Panc1 (cell line): Measurements from ENCODE around the gene TMED8. TPM values are rescaled to one million over a fixed set of nuclear protein-coding genes. Genes with fewer than 3 reads are reported as not detected.
"Not testable (repeated sequence)": the region's sequence is repeated elsewhere in the genome, so short reads cannot be mapped to it uniquely, and the experiment has no call there.

ENCODE experiments used
- ATAC-seq: fragments of 200-7000 bp; cut with Tn5 transposase; 2 replicates; pipeline ENCODE4 v1.9.1; 2020; ENCODE audit warnings: mild to moderate bottlenecking, moderate library complexity
- BruUV-seq: library from RNA; stranded (reverse); fragments of 400-500 nt; replicated peaks from 2 replicates; lab custom pipeline; 2021; lab: Mats Ljungman, UMichigan
- CTCF ChIA-PET: fragments of 300-600 bp; sonication (Branson Sonifier 250); formaldehyde crosslinking; loops from one replicate; lab custom pipeline; 2022; ENCODE audit warnings: antibody characterized with exemption; lab: Charles Lee
- POLR2A ChIA-PET: fragments of 300-600 bp; sonication (Branson Sonifier 250); formaldehyde crosslinking; loops from one replicate; lab custom pipeline; 2022; ENCODE audit warnings: antibody characterized with exemption; lab: Charles Lee
- DNase-seq: peaks from one replicate; pipeline ENCODE4 v3.0.0-alpha.2; 2010; ENCODE audit warnings: low read depth, low spot score
- H3K27ac ChIP-seq: 2 replicates; pipeline ENCODE4 v1.5.1; 2011; ENCODE audit warnings: mild to moderate bottlenecking, low read length, inconsistent platforms
- H3K27me3 ChIP-seq: fragments of 200-500 bp; sonication (Bioruptor generic); 2 replicates; pipeline ENCODE4 v1.6.0; 2014; ENCODE audit warnings: low read length, inconsistent platforms; ENCODE audit not compliant: control insufficient read depth, insufficient read depth
- H3K36me3 ChIP-seq: fragments of 200-500 bp; sonication (Bioruptor generic); 2 replicates; pipeline ENCODE4 v1.5.1; 2014; ENCODE audit warnings: inconsistent platforms, mild to moderate bottlenecking, low read length, moderate library complexity; ENCODE audit not compliant: control insufficient read depth, insufficient read depth
- H3K4me1 ChIP-seq: 2 replicates; pipeline ENCODE4 v1.5.1; 2011; ENCODE audit warnings: inconsistent platforms, mild to moderate bottlenecking, low read length, moderate library complexity; ENCODE audit not compliant: control insufficient read depth, insufficient read depth
- H3K4me3 ChIP-seq, 2 experiments: 2 replicates each; pipeline ENCODE4 v1.5.1; 2011 to 2012; ENCODE audit warnings: low read depth in 2 of 2, low read length in 2 of 2, mild to moderate bottlenecking in 2 of 2, inconsistent platforms in 1 of 2, moderate library complexity in 1 of 2
- H3K9me3 ChIP-seq: fragments of 200-500 bp; sonication (Bioruptor generic); 2 replicates; pipeline ENCODE4 v1.5.1; 2014; ENCODE audit warnings: low read depth, mild to moderate bottlenecking, inconsistent platforms, low read length, moderate library complexity; ENCODE audit not compliant: control insufficient read depth, insufficient read depth
- POLR2AphosphoS5 ChIP-seq: IDR thresholded peaks from 2 replicates; pipeline ENCODE4 v1.6.1; 2012; ENCODE audit warnings: mild to moderate bottlenecking, low read depth, low read length, moderate library complexity
- SIN3A ChIP-seq: IDR thresholded peaks from 2 replicates; pipeline ENCODE4 v1.6.1; 2012; ENCODE audit warnings: low read depth, mild to moderate bottlenecking, low read length, moderate library complexity, borderline replicate concordance; ENCODE audit not compliant: insufficient read depth
- TCF7L2 ChIP-seq: IDR thresholded peaks from 2 replicates; pipeline ENCODE4 v1.6.1; 2011; ENCODE audit warnings: mild to moderate bottlenecking, low read depth, low read length, inconsistent platforms
- in situ Hi-C: cut with HindIII; loops from 2 replicates; pipeline ENCODE4 v1.10.0; 2016; ENCODE audit warnings: low sequenced_read_pairs, low pct_unique_long_range_greater_than_20kb
- intact Hi-C: fragments of 100-400 bp; cut with micrococcal nuclease; formaldehyde crosslinking; loops from one replicate; pipeline ENCODE4 v1.10.0; 2022; ENCODE audit not compliant: unreplicated experiment
- total RNA-seq: library from RNA; stranded (reverse); gene quantifications from one replicate; pipeline ENCODE4 v1.2.1, GENCODE V29; 2021; ENCODE audit not compliant: unreplicated experiment
- TF ChIP-seq, protein P1 (sequence below), 2 experiments: IDR thresholded peaks; 2 replicates each; pipeline ENCODE4 v1.6.1; 2011 to 2012; ENCODE audit warnings: low read depth in 2 of 2, control low read depth in 1 of 2, low read length in 1 of 2, mild to moderate bottlenecking in 1 of 2, moderate library complexity in 1 of 2; ENCODE audit not compliant: insufficient read depth in 1 of 2
- TF ChIP-seq, protein P2 (sequence below): fragments of 450-650 bp; IDR thresholded peaks from 2 replicates; pipeline ENCODE4 v1.5.1; 2017; ENCODE audit warnings: mild to moderate bottlenecking

Gene TMED8
- total RNA-seq, 1 experiment from 2014 or later = 8.5 TPM

DNA sequence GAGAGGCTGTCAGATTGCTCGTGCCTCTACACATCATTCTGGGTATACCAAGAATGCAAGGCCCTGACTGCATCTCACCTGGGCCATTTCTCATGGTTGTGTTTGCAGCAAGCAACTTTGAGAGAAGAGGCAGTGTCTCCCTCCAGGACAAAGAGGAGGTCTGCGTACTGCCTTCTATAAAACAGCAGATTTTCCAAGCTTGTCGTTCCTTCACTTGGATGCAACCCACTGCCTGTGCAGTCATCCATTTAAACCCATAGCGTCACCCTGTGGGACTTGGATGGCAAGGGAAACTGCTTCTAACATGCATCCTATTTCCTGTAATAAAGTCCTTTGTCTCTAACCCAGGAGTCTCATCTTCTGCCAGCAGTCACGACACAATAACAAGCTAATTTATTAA lies 57.5 kb downstream of the TMED8 start:
- intact Hi-C loops (loop anchor here (5.0 kb wide), 1 partner anchor 167 kb away; no protein-coding TSS in a partner anchor), in situ Hi-C loops (no loop called here)
- Histone ChIP-seq H3K27ac (no peak overlapping the region), H3K4me1 (peaks cover 40% of the 10 kb centered on the region), H3K4me3 (peak overlapping the region; percentile 83 to 86), H3K9me3 (no peaks in the 10 kb centered on the region), H3K27me3 (no peaks in the 10 kb centered on the region), H3K36me3 (no peaks in the 10 kb centered on the region)
- TF ChIP-seq, protein P1, sequence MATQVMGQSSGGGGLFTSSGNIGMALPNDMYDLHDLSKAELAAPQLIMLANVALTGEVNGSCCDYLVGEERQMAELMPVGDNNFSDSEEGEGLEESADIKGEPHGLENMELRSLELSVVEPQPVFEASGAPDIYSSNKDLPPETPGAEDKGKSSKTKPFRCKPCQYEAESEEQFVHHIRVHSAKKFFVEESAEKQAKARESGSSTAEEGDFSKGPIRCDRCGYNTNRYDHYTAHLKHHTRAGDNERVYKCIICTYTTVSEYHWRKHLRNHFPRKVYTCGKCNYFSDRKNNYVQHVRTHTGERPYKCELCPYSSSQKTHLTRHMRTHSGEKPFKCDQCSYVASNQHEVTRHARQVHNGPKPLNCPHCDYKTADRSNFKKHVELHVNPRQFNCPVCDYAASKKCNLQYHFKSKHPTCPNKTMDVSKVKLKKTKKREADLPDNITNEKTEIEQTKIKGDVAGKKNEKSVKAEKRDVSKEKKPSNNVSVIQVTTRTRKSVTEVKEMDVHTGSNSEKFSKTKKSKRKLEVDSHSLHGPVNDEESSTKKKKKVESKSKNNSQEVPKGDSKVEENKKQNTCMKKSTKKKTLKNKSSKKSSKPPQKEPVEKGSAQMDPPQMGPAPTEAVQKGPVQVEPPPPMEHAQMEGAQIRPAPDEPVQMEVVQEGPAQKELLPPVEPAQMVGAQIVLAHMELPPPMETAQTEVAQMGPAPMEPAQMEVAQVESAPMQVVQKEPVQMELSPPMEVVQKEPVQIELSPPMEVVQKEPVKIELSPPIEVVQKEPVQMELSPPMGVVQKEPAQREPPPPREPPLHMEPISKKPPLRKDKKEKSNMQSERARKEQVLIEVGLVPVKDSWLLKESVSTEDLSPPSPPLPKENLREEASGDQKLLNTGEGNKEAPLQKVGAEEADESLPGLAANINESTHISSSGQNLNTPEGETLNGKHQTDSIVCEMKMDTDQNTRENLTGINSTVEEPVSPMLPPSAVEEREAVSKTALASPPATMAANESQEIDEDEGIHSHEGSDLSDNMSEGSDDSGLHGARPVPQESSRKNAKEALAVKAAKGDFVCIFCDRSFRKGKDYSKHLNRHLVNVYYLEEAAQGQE (IDR thresholded peaks at IDR 0.05; ENCODE audit: insufficient read depth in 1 of 2, low read depth in 2 of 2, low read length in 1 of 2) = no peak
- TF ChIP-seq, protein P2, sequence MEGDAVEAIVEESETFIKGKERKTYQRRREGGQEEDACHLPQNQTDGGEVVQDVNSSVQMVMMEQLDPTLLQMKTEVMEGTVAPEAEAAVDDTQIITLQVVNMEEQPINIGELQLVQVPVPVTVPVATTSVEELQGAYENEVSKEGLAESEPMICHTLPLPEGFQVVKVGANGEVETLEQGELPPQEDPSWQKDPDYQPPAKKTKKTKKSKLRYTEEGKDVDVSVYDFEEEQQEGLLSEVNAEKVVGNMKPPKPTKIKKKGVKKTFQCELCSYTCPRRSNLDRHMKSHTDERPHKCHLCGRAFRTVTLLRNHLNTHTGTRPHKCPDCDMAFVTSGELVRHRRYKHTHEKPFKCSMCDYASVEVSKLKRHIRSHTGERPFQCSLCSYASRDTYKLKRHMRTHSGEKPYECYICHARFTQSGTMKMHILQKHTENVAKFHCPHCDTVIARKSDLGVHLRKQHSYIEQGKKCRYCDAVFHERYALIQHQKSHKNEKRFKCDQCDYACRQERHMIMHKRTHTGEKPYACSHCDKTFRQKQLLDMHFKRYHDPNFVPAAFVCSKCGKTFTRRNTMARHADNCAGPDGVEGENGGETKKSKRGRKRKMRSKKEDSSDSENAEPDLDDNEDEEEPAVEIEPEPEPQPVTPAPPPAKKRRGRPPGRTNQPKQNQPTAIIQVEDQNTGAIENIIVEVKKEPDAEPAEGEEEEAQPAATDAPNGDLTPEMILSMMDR = no peak
- TF ChIP-seq SIN3A (no peak), POLR2AphosphoS5 (no peak), TCF7L2 (no peak)
- POLR2A ChIA-PET = no interaction called here
- CTCF ChIA-PET = no interaction called here
- BruUV-seq = no TSS peak
- DNase-seq = no peak
- no peak for ATAC-seq

DNA sequence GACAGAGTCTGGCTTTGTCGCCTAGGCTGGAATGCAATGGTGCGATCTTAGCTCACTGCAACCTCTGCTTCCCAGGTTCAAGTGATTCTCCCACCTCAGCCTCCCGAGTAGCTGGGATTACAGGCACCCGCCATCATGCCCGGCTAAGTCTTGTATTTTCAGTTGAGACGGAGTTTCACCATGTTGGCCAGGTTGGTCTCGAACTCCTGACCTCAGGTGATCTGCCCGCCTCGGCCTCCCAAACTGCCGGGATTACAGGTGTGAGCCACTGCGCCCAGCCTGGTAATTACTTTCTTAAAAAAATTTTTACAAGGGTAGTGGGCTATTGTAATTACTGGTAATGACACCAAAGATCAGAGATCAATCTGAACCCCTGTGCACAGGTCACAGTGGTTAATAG lies 58.1 kb downstream of the TMED8 start:
- intact Hi-C loops = loop anchor here (5.0 kb wide), 1 partner anchor 166 kb away; no protein-coding TSS in a partner anchor
- POLR2A ChIA-PET = interaction anchor here (0.6 kb wide), 1 partner anchor 41 kb away, joined by 8 read pairs; no protein-coding TSS in a partner anchor

DNA sequence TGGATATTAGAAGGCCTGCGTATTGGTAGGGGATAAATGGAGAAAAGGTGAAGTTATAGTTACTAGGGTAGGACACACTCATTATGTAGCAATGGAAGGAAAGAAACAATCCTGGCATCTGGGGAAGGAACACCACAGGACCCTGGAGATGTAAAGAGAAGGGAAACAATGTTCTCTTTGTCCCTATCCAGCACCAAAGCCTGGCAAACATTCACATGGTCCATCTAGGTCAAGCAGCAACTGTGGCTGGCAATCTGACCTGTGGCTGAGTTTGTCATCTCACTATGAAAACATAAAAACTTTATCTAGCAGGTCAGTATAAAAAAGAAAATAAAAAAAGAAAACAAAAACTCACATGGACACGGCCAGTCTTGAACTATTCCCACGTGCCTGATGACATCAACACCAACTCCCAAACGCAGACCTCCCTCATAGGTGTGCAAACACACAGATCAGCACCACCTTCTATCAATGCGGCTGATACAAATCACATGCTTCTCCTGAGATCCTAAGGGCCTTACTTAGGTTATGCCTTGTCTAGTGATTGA lies 58.8 kb downstream of the TMED8 start:
- DNase-seq (no peak), ATAC-seq (no peak)
- TF ChIP-seq SIN3A (no peak), TCF7L2 (no peak), POLR2AphosphoS5 (no peak)
- TF ChIP-seq, protein P1 (IDR thresholded peaks at IDR 0.05; ENCODE audit: insufficient read depth in 1 of 2, low read depth in 2 of 2, low read length in 1 of 2) = no peak
- TF ChIP-seq, protein P2 = no peak
- Histone ChIP-seq H3K36me3 (no peaks in the 10 kb centered on the region), H3K27me3 (no peaks in the 10 kb centered on the region), H3K9me3 (no peaks in the 10 kb centered on the region), H3K4me1 (peaks cover 53% of the 10 kb centered on the region), H3K4me3 (no peak overlapping the region), H3K27ac (no peak overlapping the region; the same call in 1 of the 2 replicates)
- in situ Hi-C loops = no loop called here
- POLR2A ChIA-PET = no interaction called here
- CTCF ChIA-PET = no interaction called here
- intact Hi-C loops = loop anchor here (5.0 kb wide), 1 partner anchor 166 kb away; no protein-coding TSS in a partner anchor
- no TSS peak for BruUV-seq

More for the DNA sequence above, 58.1 kb downstream of the TMED8 start:
- H3K36me3 ChIP-seq, CTCF ChIA-PET, H3K27me3 ChIP-seq, ATAC-seq, in situ Hi-C loops, DNase-seq, H3K4me3 ChIP-seq, BruUV-seq, H3K27ac ChIP-seq, H3K9me3 ChIP-seq: not testable (repeated sequence)
- H3K4me1 ChIP-seq = peaks cover 46% of the 10 kb centered on the region
